GM21528 (cell line): Measurements from ENCODE around the gene TRIO.

Experiments used
- ATAC-seq: cut with Tn5 transposase; IDR thresholded peaks from one replicate; pipeline ENCODE4 v1.9.1; 2021; ENCODE audit warnings: mild to moderate bottlenecking, moderate library complexity; ENCODE audit not compliant: unreplicated experiment, low FRiP score

TRIO gene

GRCh38 chr5:14145435-14146334 lies 2.5 kb downstream of the TRIO start:
- ATAC-seq = no peak

GRCh38 chr5:14146725-14147124 lies 3.6 kb downstream of the TRIO start:
- ATAC-seq = no peak

DNA sequence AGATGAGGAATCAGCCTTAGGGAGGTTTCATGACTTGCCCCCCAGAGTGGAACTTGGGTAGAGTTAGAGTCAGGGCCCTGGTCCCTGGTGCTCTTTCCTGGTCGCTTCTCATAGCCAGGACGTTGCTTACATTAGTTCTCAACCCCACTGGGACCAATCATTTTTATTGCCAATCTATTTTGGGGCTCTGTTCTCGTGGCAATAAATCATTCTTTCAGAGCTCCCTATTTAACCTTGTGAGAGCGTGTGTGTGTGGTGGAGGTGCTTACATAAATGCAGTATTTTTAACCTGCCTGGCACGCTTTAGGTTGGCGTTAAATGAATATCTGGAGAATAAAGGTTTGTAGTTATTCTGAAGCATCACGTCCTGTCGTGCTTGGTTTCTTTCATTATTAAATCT lies 4.1 kb downstream of the TRIO start:
- ATAC-seq = no peak

GRCh38 chr5:14148483-14148882 lies 5.3 kb downstream of the TRIO start:
- no peak for ATAC-seq

DNA sequence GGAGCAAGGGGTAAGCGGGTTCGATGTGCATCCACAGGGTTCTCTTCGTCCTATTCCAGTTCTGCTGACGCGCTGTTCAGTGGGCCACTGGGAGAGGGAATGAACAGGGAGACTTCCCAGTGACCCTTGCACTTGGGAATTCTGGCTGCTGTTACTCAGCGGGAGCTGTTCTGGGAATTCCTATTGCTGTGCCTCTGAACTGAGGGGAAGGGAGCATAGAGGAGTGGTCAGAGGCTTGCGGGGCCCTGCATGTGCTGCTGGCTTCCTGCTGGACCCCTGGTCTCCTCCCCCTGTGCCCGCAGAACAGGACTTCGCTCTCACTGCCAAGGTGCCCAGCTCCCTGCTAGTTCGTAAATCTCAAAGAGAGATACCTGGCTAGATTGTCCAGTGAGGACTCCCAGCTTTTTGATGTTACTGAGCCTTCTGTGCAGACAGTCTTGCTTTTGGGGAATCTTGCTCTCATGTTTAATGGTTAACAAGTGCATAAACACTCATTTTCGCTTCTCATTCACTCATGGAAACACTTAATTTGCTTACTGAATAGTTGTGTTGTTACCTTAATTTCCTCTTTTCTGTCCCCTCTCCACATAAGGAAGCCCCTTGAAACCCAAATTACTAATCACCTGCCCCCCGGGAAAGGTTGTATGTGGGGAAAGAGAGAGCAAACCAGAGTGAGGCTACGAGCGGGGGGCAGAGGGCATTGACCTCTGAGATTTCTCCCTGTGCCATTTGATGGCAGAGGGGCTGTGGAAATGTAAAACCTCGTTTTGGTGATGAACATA lies 5.9 kb downstream of the TRIO start:
- ATAC-seq = no peak

DNA sequence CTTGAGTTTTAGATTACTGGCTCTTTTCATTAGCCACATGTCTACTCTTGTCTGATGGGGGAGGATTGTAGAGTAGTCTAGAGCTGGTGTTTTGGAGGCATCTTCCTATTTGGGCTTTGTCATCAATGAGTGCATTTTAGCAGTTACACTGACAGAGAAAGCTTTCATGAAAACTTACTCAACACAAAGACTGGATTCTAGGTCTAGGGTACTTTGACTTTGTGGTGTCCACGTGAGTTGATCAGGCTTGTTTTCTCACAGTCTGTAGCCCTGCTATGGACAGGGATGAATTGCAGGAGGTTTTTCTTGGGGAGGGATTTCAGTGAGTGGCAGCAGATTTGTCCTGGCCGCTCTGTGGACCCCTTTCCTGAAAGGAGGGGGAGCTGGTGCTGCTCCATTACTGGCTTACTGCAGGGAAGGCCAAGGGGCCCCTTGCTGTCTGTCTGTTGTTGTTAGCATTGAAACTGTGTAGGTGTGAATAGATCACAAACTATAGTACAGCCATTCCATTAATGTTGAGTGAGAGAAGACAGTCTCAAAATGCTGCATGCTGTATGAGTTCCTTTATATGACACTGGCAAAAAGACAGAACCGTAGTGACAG lies 6.6 kb downstream of the TRIO start:
- ATAC-seq = no peak

DNA sequence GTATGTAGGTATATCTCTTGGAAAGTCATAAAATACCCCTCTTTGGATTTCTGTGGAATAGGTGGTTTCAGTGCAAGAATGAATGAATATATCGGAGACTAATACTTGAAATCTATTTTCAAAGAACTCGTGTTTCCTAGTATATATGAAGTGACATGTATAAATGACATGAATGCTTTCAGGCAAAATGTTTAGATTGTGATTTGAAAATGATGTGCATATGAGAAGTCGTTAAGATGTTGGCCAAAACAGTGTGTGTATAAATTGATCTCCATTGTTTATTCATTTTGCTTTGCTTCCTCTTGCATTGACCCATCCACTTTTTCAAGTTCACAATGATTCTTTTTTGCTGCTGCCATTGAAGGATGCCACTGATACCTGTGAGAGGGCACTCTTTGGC lies 8.3 kb downstream of the TRIO start:
- ATAC-seq = no peak

DNA sequence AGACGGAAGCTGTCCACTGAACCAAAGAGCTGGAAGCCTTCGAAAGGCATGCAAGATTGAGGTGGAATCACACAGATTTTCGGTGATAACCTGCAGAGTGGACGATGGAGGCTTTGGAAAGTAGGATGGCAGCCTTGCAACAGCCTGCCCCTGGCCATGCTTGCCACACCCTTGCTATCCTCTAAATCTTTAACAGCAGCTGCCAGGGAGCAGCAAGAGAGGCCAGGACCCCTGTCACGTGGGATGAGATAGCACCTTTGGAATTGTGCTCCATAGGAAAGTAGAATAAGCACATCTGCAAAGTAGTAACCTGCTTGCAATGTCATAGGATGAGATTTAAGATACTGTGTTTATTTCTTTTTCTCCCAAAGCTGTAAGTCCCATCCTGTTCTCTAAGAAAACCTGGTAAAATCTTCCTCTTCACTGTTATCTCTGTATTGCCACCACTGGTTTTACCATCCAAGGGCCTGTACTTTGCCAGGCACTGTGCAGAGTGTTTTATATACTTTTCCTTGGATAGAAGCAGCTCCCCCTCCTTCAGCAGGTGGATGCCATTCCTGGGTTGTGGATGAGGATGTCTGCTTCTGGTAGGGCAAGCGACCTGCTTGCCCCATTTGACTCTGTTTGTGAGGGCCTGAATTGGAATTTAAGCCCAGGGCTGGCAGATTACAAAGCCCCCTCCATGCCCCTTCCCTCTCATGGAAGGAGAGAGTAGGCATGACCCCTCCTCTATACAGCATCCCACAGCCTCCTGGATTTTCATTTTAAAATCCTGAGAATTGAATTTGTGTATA lies 10.1 kb downstream of the TRIO start:
- no peak for ATAC-seq

DNA sequence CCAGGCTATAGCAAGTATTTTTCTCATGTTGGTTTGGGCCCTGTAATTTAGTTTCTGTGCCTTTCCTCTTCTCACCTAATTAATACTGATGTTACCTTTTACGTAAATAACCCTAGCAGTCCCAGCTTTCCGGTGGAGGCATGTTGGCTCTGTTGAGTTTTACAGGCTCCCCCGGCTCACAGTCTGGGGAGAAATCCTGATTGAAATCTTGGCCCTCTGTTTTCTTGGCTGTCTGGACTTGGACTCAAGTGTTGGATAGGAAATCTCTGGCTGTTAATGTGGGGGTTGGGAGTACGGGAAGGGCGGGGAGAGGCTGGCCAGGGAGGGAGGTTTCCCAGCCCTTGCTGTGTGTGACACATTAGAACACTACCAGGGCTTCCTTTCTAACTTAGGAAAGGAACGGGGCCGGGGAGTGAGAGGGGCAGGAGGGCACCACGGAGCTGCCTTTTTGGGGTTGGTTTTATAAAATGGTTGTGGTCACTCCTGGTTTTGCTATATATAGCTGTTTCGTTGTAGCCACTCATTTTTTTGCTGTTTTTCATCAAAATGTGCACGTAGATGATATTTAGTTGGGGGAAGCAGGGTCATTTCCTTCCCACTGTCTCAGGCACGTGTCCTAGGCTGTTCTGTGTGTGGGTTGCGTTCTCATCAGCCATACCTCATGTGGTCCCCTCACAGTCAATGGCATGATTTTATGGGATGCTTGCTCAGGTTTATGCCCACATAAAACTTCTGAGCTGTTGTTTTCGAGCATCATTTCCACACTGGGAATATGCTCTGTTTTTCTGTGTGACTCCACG lies 11.0 kb downstream of the TRIO start:
- peak; percentile 45 for ATAC-seq

DNA sequence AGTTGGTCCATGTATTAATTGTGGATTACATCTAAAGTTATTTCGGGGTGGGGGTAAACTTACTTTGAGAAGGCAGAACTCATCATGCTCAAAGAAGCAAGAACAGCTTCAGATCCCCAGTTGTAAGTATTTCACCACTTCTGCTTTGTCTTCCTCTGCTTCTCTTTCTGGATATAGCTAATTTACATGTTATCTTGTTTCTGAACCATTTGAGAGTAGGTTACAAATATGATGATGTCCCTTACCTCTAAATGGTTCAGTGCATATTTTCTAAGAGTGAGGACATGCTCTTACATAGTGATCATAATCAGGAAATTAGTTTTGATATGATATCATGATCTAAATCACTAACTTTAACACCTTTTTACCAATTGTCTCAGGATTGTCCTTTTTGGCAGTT lies 11.9 kb downstream of the TRIO start:
- peak; percentile 78 for ATAC-seq

GRCh38 chr5:14155739-14156138 lies 12.6 kb downstream of the TRIO start:
- no peak for ATAC-seq

GRCh38 chr5:14156290-14156649 lies 13.1 kb downstream of the TRIO start:
- ATAC-seq = no peak

DNA sequence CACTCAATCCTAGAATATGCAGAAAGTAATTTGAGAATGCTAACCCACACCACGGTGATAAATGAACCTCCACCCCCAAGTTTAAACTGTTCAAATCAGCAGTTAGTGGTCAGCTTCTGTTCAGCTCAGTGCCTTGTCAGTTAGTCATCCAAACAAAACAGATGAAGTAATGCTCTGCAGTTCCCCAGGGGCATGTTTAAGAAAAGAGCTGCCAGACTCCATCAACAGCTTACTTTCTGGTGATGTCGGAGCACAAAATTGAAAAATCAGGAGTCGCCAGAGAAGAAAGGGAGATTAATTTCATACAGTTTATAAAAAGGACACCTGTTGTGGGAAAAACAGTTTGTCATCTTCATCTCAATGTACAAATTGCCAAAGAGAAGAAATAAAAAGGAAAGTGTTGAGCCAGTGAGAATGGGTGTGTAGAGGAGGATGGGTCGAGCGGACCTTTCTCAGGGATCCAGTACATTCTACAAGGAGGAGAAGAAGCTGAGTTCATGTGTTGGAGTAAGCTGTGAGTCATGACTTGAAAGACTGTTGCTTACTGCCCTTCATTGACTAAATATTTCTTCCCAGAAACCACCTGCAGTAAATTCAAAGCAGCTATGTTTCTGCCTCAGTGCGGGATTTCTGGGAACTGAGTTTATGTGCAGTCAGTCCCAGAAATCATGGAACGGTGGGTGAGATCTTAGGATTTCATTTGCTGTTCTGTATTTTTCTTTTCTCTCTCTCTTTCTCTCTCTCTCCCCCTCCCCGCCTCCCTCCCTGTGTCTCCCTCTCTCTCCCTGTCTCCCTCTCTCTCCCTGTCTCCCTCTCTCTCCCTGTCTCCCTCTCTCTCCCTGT lies 13.7 kb downstream of the TRIO start:
- no peak for ATAC-seq

DNA sequence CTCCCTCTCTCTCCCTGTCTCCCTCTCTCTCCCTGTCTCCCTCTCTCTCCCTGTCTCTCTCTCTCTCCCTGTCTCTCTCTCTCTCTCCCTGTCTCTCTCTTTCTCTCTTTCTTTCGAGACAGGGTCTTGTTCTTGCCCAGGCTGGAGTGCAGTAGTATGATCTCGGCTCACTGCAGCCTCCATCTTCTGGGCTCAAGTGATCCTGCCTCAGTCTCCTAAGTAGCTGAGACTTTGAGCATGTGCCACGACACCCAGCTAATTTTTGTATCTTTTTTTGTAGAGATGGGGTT lies 14.3 kb downstream of the TRIO start:
- ATAC-seq = no peak

GRCh38 chr5:14158890-14159666 lies 15.9 kb downstream of the TRIO start:
- no peak for ATAC-seq

DNA sequence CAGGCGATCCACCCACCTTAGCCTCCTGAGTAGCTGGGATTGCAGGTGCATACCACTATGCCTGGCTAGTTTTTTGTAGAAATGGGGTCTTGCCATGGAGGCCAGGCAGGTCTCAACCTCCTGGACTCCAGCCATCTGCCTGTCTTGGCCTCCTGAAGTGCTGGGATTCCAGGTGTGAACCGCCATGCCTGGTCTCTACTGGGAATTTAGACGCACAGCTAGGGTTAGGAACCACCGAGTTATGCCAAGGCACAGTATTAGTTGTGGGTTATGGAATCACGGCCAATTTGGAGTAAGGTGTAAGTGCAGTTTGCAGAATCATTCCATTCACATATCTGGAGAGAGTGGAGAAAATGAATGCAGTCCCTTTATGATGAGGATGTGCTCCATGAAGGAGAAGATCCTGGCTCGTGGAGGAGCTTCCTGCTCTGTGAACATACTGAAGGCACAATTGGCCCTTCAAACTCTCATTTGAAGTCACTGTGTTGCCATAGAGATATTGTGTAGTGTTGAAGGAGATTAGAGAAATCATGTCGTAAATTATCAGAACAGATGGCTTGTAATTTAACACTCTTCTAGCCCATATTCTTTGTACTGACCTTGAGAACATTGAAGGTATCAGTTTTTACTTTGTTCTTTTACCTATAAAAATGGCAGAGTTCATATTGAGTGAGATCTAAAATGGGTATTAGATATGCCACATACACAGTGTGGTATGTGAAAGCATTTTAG lies 18.8 kb downstream of the TRIO start:
- ATAC-seq = no peak
